ENCODE data around the gene KANSL1.

DNA sequence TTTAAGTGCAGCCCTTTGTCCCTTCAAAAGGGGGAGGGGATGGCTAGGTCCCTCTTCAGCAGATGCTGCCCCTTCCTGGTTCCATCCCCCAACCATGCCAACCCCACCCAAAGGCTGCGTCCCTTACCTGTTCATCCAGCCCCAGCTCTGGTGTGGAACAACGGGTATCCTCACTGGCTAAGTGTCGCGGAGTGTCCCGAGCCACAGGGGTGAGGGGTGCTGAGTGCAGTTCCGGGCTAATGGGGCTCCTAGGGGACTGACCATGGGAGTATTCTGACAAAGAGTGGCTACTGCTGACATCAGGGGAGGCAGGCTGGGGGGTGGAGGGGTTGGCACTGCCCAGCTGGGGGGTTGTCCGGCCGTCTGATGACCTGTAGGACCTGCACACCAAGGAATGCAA is 161.3 kb downstream of the KANSL1 start:
- TF ChIP-seq, protein P1, sequence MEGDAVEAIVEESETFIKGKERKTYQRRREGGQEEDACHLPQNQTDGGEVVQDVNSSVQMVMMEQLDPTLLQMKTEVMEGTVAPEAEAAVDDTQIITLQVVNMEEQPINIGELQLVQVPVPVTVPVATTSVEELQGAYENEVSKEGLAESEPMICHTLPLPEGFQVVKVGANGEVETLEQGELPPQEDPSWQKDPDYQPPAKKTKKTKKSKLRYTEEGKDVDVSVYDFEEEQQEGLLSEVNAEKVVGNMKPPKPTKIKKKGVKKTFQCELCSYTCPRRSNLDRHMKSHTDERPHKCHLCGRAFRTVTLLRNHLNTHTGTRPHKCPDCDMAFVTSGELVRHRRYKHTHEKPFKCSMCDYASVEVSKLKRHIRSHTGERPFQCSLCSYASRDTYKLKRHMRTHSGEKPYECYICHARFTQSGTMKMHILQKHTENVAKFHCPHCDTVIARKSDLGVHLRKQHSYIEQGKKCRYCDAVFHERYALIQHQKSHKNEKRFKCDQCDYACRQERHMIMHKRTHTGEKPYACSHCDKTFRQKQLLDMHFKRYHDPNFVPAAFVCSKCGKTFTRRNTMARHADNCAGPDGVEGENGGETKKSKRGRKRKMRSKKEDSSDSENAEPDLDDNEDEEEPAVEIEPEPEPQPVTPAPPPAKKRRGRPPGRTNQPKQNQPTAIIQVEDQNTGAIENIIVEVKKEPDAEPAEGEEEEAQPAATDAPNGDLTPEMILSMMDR (IDR thresholded peaks at IDR 0.05; ENCODE audit: insufficient read depth, low read length, poor library complexity, severe bottlenecking): no peak
- TF ChIP-seq EZH2phosphoT487 (conservative IDR thresholded peaks at IDR 0.05; ENCODE audit: low read length): no peak

All from SU-DHL-6 (cell line).